Mesothelial cell of epicardium (in vitro differentiated cells): Measurements from ENCODE around the gene ETHE1. TPM values are rescaled to one million over a fixed set of nuclear protein-coding genes. Genes with fewer than 3 reads are reported as not detected.

ENCODE experiments used
- DNase-seq, 2 experiments: peaks; one replicate each; pipeline ENCODE4 v3.0.0; 2021; ENCODE audit warnings: low spot score in 2 of 2; ENCODE audit not compliant: unreplicated experiment in 2 of 2
- H3K27ac Mint-ChIP-seq: 2 replicates; pipeline ENCODE4 v1.8.0; 2021; ENCODE audit warnings: mixed read lengths
- H3K27me3 Mint-ChIP-seq: 2 replicates; pipeline ENCODE4 v1.8.0; 2021; ENCODE audit warnings: low read depth, mixed read lengths
- H3K36me3 Mint-ChIP-seq: 2 replicates; pipeline ENCODE4 v1.8.0; 2021; ENCODE audit warnings: mixed read lengths
- H3K4me1 Mint-ChIP-seq: 2 replicates; pipeline ENCODE4 v1.8.0; 2021; ENCODE audit warnings: mixed read lengths
- H3K4me3 Mint-ChIP-seq: 2 replicates; pipeline ENCODE4 v1.8.0; 2021; ENCODE audit warnings: mild to moderate bottlenecking, moderate library complexity, mixed read lengths
- H3K9me3 Mint-ChIP-seq: 2 replicates; pipeline ENCODE4 v1.8.0; 2021; ENCODE audit warnings: mixed read lengths
- CTCF ChIP-seq: fragments of 200-600 bp; sonication (generic); IDR thresholded peaks from one replicate; pipeline ENCODE4 v1.5.0; 2021; ENCODE audit warnings: antibody characterized with exemption; ENCODE audit not compliant: unreplicated experiment
- total RNA-seq: library from RNA; stranded (reverse); gene quantifications from 3 replicates; pipeline ENCODE4 v1.2.1, GENCODE V29; 2021

The ETHE1 gene
- total RNA-seq, 1 donor from 2014 or later, result 27.9 TPM

- Mint-ChIP-seq H3K4me3 (no peak overlapping the region), H3K4me1 (no peaks in the 10 kb centered on the region), H3K36me3 (peaks cover 12% of the 10 kb centered on the region), H3K9me3 (no peaks in the 10 kb centered on the region), H3K27me3 (no peaks in the 10 kb centered on the region), H3K27ac (no peak overlapping the region)
- DNase-seq, result no peak
- no peak for TF ChIP-seq CTCF
Measured at GRCh38 chr19:43481701-43482100, 45.3 kb downstream of the ETHE1 start.

- no peak for DNase-seq
- Mint-ChIP-seq H3K4me1 (peaks cover under 1% of the 10 kb centered on the region), H3K9me3 (peaks cover under 1% of the 10 kb centered on the region), H3K36me3 (peaks cover 10% of the 10 kb centered on the region), H3K27me3 (no peaks in the 10 kb centered on the region), H3K4me3 (no peak overlapping the region), H3K27ac (no peak overlapping the region)
- no peak for TF ChIP-seq CTCF
Measured at GRCh38 chr19:43480574-43480973, 46.4 kb downstream of the ETHE1 start.

GRCh38 chr19:43479961-43480561, 46.9 kb downstream of the ETHE1 start:
- Mint-ChIP-seq H3K4me1 (peaks cover 5% of the 10 kb centered on the region), H3K4me3 (no peak overlapping the region), H3K36me3 (peaks cover 11% of the 10 kb centered on the region), H3K27ac (no peak overlapping the region), H3K27me3 (no peaks in the 10 kb centered on the region), H3K9me3 (peaks cover 3% of the 10 kb centered on the region)
- TF ChIP-seq CTCF, result no peak
- DNase-seq, result no peak

GRCh38 chr19:43479226-43479625, 47.8 kb downstream of the ETHE1 start:
- peaks cover 7% of the 10 kb centered on the region for H3K4me1 Mint-ChIP-seq
- peaks cover 11% of the 10 kb centered on the region for H3K36me3 Mint-ChIP-seq

GRCh38 chr19:43478323-43478722, 48.7 kb downstream of the ETHE1 start:
- H3K27me3 Mint-ChIP-seq, result no peaks in the 10 kb centered on the region
- peaks cover 3% of the 10 kb centered on the region for H3K9me3 Mint-ChIP-seq
- no peak for DNase-seq
- no peak overlapping the region for H3K4me3 Mint-ChIP-seq
- TF ChIP-seq CTCF, result no peak
- peak overlapping the region; percentile 15 for H3K27ac Mint-ChIP-seq
- H3K4me1 Mint-ChIP-seq, result peaks cover 7% of the 10 kb centered on the region
- peaks cover 11% of the 10 kb centered on the region for H3K36me3 Mint-ChIP-seq

More at GRCh38 chr19:43479226-43479625, 47.8 kb downstream of the ETHE1 start:
- no peak for DNase-seq
- H3K27ac Mint-ChIP-seq, result no peak overlapping the region
- no peak overlapping the region for H3K4me3 Mint-ChIP-seq
- no peak for TF ChIP-seq CTCF
- no peaks in the 10 kb centered on the region for H3K27me3 Mint-ChIP-seq
- peaks cover 3% of the 10 kb centered on the region for H3K9me3 Mint-ChIP-seq
